ENCODE data around the gene TGM4.

DNA sequence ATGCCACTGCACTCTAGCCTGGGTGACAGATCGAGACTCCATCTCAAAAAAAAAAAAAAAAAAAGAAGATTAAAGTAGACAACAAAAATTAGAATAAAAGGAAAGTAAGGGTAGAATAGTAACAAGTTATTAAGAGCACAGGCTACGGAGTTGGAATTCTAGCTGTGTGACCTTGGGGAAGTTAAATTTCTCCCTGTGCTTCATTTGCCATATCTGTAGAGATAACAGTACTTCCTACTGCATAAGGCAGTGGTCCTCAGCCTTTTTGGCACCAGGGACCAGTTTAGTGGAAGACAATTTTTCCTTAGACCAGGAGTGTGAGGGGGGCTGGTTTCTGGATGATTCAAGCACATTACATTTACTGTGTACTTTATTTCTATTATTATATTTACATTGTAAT, 41.4 kb upstream of the TGM4 start:
- TF ChIP-seq POLR2A (IDR thresholded peaks at IDR 0.05; ENCODE audit: low read depth, low read length) (no peak), POLR2AphosphoS5 (IDR thresholded peaks at IDR 0.05; ENCODE audit: low read depth, low read length) (no peak), TAF1 (IDR thresholded peaks at IDR 0.05; ENCODE audit: borderline replicate concordance, low read depth, low read length) (no peak)

Data from GM12892 (cell line).